Kasumi-1 (cell line): ENCODE measurements around the gene KANTR.
A peak's percentile ranks its signal among the peaks of the same experiment; 100 is the strongest.

Experiments used
- DNase-seq, 2 experiments: peaks; one replicate each; lab custom pipeline; 2025; lab: John Stamatoyannopoulos, UW

The KANTR gene

GRCh38 chrX:53081925-53082772, 11.8 kb upstream of the KANTR start, which contains the start of gene TSPYL2:
Gene TSPYL2, plus strand, starts transcription at chrX:53082367. Its CDS starts 132 bp downstream, at chrX:53082499.
- peak; percentile 84 to 91 for DNase-seq

GRCh38 chrX:53082773-53083616, 10.9 kb upstream of the KANTR start:
- DNase-seq, result no peak

GRCh38 chrX:53084043-53084570, 9.8 kb upstream of the KANTR start:
- no peak for DNase-seq

- no peak for DNase-seq
Observed at GRCh38 chrX:53084863-53085262, 9.1 kb upstream of the KANTR start.

GRCh38 chrX:53085661-53086229, 8.2 kb upstream of the KANTR start:
- no peak for DNase-seq

GRCh38 chrX:53086464-53086863, 7.5 kb upstream of the KANTR start:
- no peak for DNase-seq

GRCh38 chrX:53087388-53087831, 6.5 kb upstream of the KANTR start:
- DNase-seq, result no peak

- DNase-seq, result no peak
Observed at GRCh38 chrX:53088136-53088974, 5.6 kb upstream of the KANTR start.

- peak; percentile 60 to 67 for DNase-seq
Observed at GRCh38 chrX:53089224-53089842, 4.6 kb upstream of the KANTR start.

GRCh38 chrX:53089925-53090324, 4.0 kb upstream of the KANTR start:
- no peak for DNase-seq

GRCh38 chrX:53091354-53091753, 2.6 kb upstream of the KANTR start:
- DNase-seq, result no peak

GRCh38 chrX:53093177-53093655, 726 bp upstream of the KANTR start:
- DNase-seq, result peak; percentile 63 to 74

GRCh38 chrX:53094582-53094905, 602 bp downstream of the KANTR start:
- no peak for DNase-seq

GRCh38 chrX:53095796-53096195, 1.9 kb downstream of the KANTR start:
- no peak for DNase-seq

- DNase-seq, result no peak
Observed at GRCh38 chrX:53114864-53115549, 21.1 kb downstream of the KANTR start.

GRCh38 chrX:53115550-53115874, 21.6 kb downstream of the KANTR start:
- no peak for DNase-seq

- no peak for DNase-seq
Observed at GRCh38 chrX:53116101-53116500, 22.2 kb downstream of the KANTR start.

GRCh38 chrX:53122013-53122412, 28.1 kb downstream of the KANTR start:
- no peak for DNase-seq

GRCh38 chrX:53125506-53125905, 31.6 kb downstream of the KANTR start:
- DNase-seq, result no peak

- DNase-seq, result no peak
Observed at GRCh38 chrX:53126377-53126776, 32.4 kb downstream of the KANTR start.
